EH (cell line): ENCODE measurements around the gene TM9SF2.
"Not testable (repeated sequence)": the region's sequence is repeated elsewhere in the genome, so short reads cannot be mapped to it uniquely, and the experiment has no call there.

Experiments used
- DNase-seq: peaks from one replicate; pipeline ENCODE4 v3.0.0-alpha.2; 2015; ENCODE audit warnings: low read depth

Gene TM9SF2

GRCh38 chr13:99501184-99501847 lies at the start of gene TM9SF2:
Gene TM9SF2 (plus strand): TSS chr13:99501472. CDS start chr13:99501607, 135 bp downstream.
- DNase-seq, result peak; percentile 97

GRCh38 chr13:99454518-99455183 lies 46.6 kb upstream of the TM9SF2 start:
- no peak for DNase-seq

- no peak for DNase-seq
These were observed 42.0 kb upstream of the TM9SF2 start for GRCh38 chr13:99459099-99459850.

GRCh38 chr13:99460802-99461201 lies 40.5 kb upstream of the TM9SF2 start:
- DNase-seq, result not testable (repeated sequence)

GRCh38 chr13:99463646-99464397 lies 37.5 kb upstream of the TM9SF2 start:
- DNase-seq, result no peak

- DNase-seq, result peak; percentile 81
These were observed 36.8 kb upstream of the TM9SF2 start for GRCh38 chr13:99464441-99464949.

- no peak for DNase-seq
These were observed 35.8 kb upstream of the TM9SF2 start for GRCh38 chr13:99465454-99465853.

- peak; percentile 70 for DNase-seq
These were observed 33.5 kb upstream of the TM9SF2 start for GRCh38 chr13:99467764-99468163.

- no peak for DNase-seq
These were observed 32.2 kb upstream of the TM9SF2 start for GRCh38 chr13:99469041-99469440.

- DNase-seq, result no peak
These were observed 31.2 kb upstream of the TM9SF2 start for GRCh38 chr13:99470027-99470426.

- peak; percentile 41 for DNase-seq
These were observed 29.8 kb upstream of the TM9SF2 start for GRCh38 chr13:99471221-99472121.

- no peak for DNase-seq
These were observed 29.2 kb upstream of the TM9SF2 start for GRCh38 chr13:99472122-99472440.

GRCh38 chr13:99473515-99473914 lies 27.8 kb upstream of the TM9SF2 start:
- peak; percentile 23 for DNase-seq

- no peak for DNase-seq
These were observed 24.6 kb upstream of the TM9SF2 start for GRCh38 chr13:99476648-99477047.

- no peak for DNase-seq
These were observed 23.8 kb upstream of the TM9SF2 start for GRCh38 chr13:99477493-99477892.

- no peak for DNase-seq
These were observed 19.9 kb upstream of the TM9SF2 start for GRCh38 chr13:99481366-99481765.

GRCh38 chr13:99484473-99484872 lies 16.8 kb upstream of the TM9SF2 start:
- DNase-seq, result peak; percentile 25

- DNase-seq, result peak; percentile 4
These were observed 14.3 kb upstream of the TM9SF2 start for GRCh38 chr13:99486996-99487395.

- DNase-seq, result no peak
These were observed 12.2 kb upstream of the TM9SF2 start for GRCh38 chr13:99489028-99489427.

- DNase-seq, result not testable (repeated sequence)
These were observed 9.5 kb upstream of the TM9SF2 start for GRCh38 chr13:99491750-99492149.
